K562 (cell line): ENCODE results near the gene CNNM2.

ENCODE experiments used
- AFF4 ChIP-seq: sonication (generic); formaldehyde crosslinking; IDR thresholded peaks from 2 replicates; pipeline ENCODE4 v1.8.0; 2023; ENCODE audit warnings: mild to moderate bottlenecking, missing genetic modification reagents
- POU5F1 ChIP-seq: fragments of 150-350 bp; IDR thresholded peaks from 2 replicates; pipeline ENCODE4 v1.6.1; 2014; ENCODE audit warnings: borderline replicate concordance, low read length, low read depth, mild to moderate bottlenecking; ENCODE audit not compliant: partially characterized antibody

GRCh38 chr10:102935505-102935904 is 17.4 kb downstream of the CNNM2 start:
- TF ChIP-seq POU5F1 (no peak), AFF4 (CRISPR knock-in tag) (no peak)
